A549 (cell line): Measurements from ENCODE around the gene TSACC.

ENCODE experiments used
- TP53 ChIP-seq: fragments of 250-450 bp; sonication (Bioruptor Pico); IDR thresholded peaks from 2 replicates; pipeline ENCODE4 v1.5.0; 2021; ENCODE audit warnings: mild to moderate bottlenecking, moderate library complexity
- TF ChIP-seq, protein P1 (sequence below): fragments of >200 bp; sonication (Bioruptor Twin); formaldehyde crosslinking; IDR thresholded peaks from 3 replicates; pipeline ENCODE4 v1.5.1; 2016

DNA sequence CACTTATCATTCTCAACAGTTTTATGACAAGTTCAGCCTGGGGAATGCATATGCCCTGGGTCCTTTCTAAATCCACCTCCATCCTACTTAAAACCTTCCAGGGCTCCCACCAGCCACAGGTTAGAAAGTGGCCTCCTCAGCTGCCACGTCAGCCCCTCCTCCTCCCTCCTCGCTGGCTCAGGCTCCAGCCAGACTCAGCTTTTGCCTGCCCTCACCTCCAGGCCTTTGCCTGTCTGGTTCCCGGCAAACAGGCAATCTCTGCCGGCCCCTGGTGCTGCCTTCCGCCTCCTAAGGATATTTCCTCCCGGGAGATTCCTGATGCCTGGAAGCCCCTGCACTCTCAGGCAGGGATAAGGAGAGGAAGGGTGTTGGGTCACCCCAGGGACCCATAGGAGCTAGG is 40.2 kb downstream of the TSACC start:
- TF ChIP-seq, protein P1, sequence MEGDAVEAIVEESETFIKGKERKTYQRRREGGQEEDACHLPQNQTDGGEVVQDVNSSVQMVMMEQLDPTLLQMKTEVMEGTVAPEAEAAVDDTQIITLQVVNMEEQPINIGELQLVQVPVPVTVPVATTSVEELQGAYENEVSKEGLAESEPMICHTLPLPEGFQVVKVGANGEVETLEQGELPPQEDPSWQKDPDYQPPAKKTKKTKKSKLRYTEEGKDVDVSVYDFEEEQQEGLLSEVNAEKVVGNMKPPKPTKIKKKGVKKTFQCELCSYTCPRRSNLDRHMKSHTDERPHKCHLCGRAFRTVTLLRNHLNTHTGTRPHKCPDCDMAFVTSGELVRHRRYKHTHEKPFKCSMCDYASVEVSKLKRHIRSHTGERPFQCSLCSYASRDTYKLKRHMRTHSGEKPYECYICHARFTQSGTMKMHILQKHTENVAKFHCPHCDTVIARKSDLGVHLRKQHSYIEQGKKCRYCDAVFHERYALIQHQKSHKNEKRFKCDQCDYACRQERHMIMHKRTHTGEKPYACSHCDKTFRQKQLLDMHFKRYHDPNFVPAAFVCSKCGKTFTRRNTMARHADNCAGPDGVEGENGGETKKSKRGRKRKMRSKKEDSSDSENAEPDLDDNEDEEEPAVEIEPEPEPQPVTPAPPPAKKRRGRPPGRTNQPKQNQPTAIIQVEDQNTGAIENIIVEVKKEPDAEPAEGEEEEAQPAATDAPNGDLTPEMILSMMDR = no peak
- no peak for TF ChIP-seq TP53 (CRISPR knock-in tag)
